IMR-90 (cell line): Measurements from ENCODE around the gene TTC31. TPM values are rescaled to one million over a fixed set of nuclear protein-coding genes. Genes with fewer than 3 reads are reported as not detected.

Experiments used
- ATAC-seq: fragments of 200-7000 bp; cut with Tn5 transposase; 2 replicates; pipeline ENCODE4 v1.9.1; 2020; ENCODE audit warnings: low read depth, mild to moderate bottlenecking, moderate library complexity
- BruUV-seq: library from RNA; stranded (reverse); fragments of 400-500 nt; replicated peaks from 2 replicates; lab custom pipeline; 2021; lab: Mats Ljungman, UMichigan
- CTCF ChIA-PET: fragments of 300-600 bp; formaldehyde crosslinking; extraction: SDS; loops from one replicate; lab custom pipeline; 2021; ENCODE audit warnings: antibody characterized with exemption; lab: Yijun Ruan, JAX
- POLR2A ChIA-PET: fragments of 300-600 bp; sonication (Branson Sonifier 250); formaldehyde crosslinking; loops from one replicate; lab custom pipeline; 2022; ENCODE audit warnings: antibody characterized with exemption; ENCODE audit not compliant: unreplicated experiment; lab: Charles Lee
- DNase-seq: peaks from one replicate; pipeline ENCODE4 v3.0.0; 2013
- H2AFZ ChIP-seq: replicated peaks from 2 replicates; pipeline ENCODE3; 2013; ENCODE audit warnings: low read length, mild to moderate bottlenecking; ENCODE audit not compliant: poor library complexity
- H2AK5ac ChIP-seq: 2 replicates; pipeline ENCODE4 v1.6.1; 2013; ENCODE audit warnings: low read depth, low read length, inconsistent platforms
- H2AK9ac ChIP-seq: replicated peaks from 2 replicates; pipeline ENCODE3; 2013; ENCODE audit warnings: mild to moderate bottlenecking, low read depth, low read length, moderate library complexity; ENCODE audit not compliant: poor library complexity
- H2BK120ac ChIP-seq: 2 replicates; pipeline ENCODE4 v1.6.1; 2013; ENCODE audit warnings: low read depth, low read length, inconsistent platforms
- H2BK15ac ChIP-seq: 3 replicates; pipeline ENCODE4 v1.6.1; 2013; ENCODE audit warnings: low read depth, low read length, inconsistent platforms
- H2BK20ac ChIP-seq: 2 replicates; pipeline ENCODE4 v1.6.1; 2013; ENCODE audit warnings: low read depth, mild to moderate bottlenecking, inconsistent platforms, low read length, moderate library complexity
- H2BK5ac ChIP-seq: 2 replicates; pipeline ENCODE4 v1.6.1; 2013; ENCODE audit warnings: mild to moderate bottlenecking, low read depth, low read length, inconsistent platforms; ENCODE audit not compliant: poor library complexity, severe bottlenecking
- H3K14ac ChIP-seq: replicated peaks from 2 replicates; pipeline ENCODE4 v1.6.1; 2013; ENCODE audit warnings: low read depth, low read length, inconsistent platforms
- H3K18ac ChIP-seq: 2 replicates; pipeline ENCODE4 v1.6.1; 2013; ENCODE audit warnings: low read depth, low read length, control low read depth
- H3K23ac ChIP-seq: 2 replicates; pipeline ENCODE4 v1.6.1; 2013; ENCODE audit warnings: low read depth, low read length, inconsistent platforms
- H3K27ac ChIP-seq: 2 replicates; pipeline ENCODE4 v1.5.1; 2013; ENCODE audit warnings: mild to moderate bottlenecking, control low read depth, low read length; ENCODE audit not compliant: insufficient read depth
- H3K27me3 ChIP-seq: 2 replicates; pipeline ENCODE4 v1.6.1; 2013; ENCODE audit warnings: low read length; ENCODE audit not compliant: control insufficient read depth, insufficient read depth
- H3K36me3 ChIP-seq: 2 replicates; pipeline ENCODE4 v1.6.1; 2013; ENCODE audit warnings: low read length, mixed read lengths; ENCODE audit not compliant: control insufficient read depth, insufficient read depth
- H3K4ac ChIP-seq: 2 replicates; pipeline ENCODE4 v1.6.1; 2013; ENCODE audit warnings: low read depth, low read length, inconsistent platforms
- H3K4me1 ChIP-seq: 2 replicates; pipeline ENCODE4 v1.6.1; 2013; ENCODE audit warnings: low read length, mixed read lengths; ENCODE audit not compliant: control insufficient read depth, insufficient read depth
- H3K4me2 ChIP-seq: 2 replicates; pipeline ENCODE4 v1.6.1; 2013; ENCODE audit warnings: low read depth, mild to moderate bottlenecking, control low read depth, low read length, moderate library complexity
- H3K4me3 ChIP-seq: 2 replicates; pipeline ENCODE4 v1.5.1; 2013; ENCODE audit warnings: low read depth, mild to moderate bottlenecking, control low read depth, low read length, moderate library complexity; ENCODE audit not compliant: insufficient read depth
- H3K56ac ChIP-seq: 2 replicates; pipeline ENCODE4 v1.6.1; 2013; ENCODE audit warnings: low read length, inconsistent platforms; ENCODE audit not compliant: insufficient read depth; ENCODE audit errors: extremely low read depth
- H3K79me1 ChIP-seq, 2 experiments: 2 replicates each; pipeline ENCODE4 v1.6.1; 2013; ENCODE audit warnings: low read length in 2 of 2, inconsistent platforms in 1 of 2, low read depth in 1 of 2
- H3K9ac ChIP-seq: 2 replicates; pipeline ENCODE4 v1.6.1; 2013; ENCODE audit warnings: low read depth, low read length, control low read depth
- H3K9me1 ChIP-seq: 2 replicates; pipeline ENCODE4 v1.6.1; 2013; ENCODE audit warnings: low read length, inconsistent platforms; ENCODE audit not compliant: insufficient read depth
- H3K9me3 ChIP-seq: 2 replicates; pipeline ENCODE4 v1.6.1; 2013; ENCODE audit warnings: low read length; ENCODE audit not compliant: control insufficient read depth, insufficient read depth
- H4K20me1 ChIP-seq: 2 replicates; pipeline ENCODE4 v1.6.1; 2013; ENCODE audit warnings: low read length, inconsistent platforms; ENCODE audit not compliant: insufficient read depth
- H4K5ac ChIP-seq: 2 replicates; pipeline ENCODE4 v1.6.1; 2013; ENCODE audit warnings: mild to moderate bottlenecking, low read depth, low read length, control low read depth
- H4K8ac ChIP-seq, 2 experiments: 2 replicates each; pipeline ENCODE4 v1.6.1; 2013; ENCODE audit warnings: low read depth in 2 of 2, low read length in 2 of 2, control low read depth in 1 of 2, inconsistent platforms in 1 of 2
- H4K91ac ChIP-seq: 2 replicates; pipeline ENCODE4 v1.6.1; 2013; ENCODE audit warnings: low read depth, low read length, inconsistent platforms; ENCODE audit not compliant: insufficient read depth
- BHLHE40 ChIP-seq: fragments of 150-350 bp; IDR thresholded peaks from 2 replicates; pipeline ENCODE4 v1.6.1; 2016; ENCODE audit warnings: mild to moderate bottlenecking, low read depth, low read length
- CEBPB ChIP-seq: IDR thresholded peaks from 2 replicates; pipeline ENCODE4 v1.6.1; 2012; ENCODE audit warnings: low read depth, low read length, improper control_type of control experiment
- CHD1 ChIP-seq: IDR thresholded peaks from 2 replicates; pipeline ENCODE4 v1.6.1; 2012; ENCODE audit warnings: low read depth, low read length, improper control_type of control experiment
- FOS ChIP-seq: fragments of 150-350 bp; IDR thresholded peaks from 2 replicates; pipeline ENCODE4 v1.6.1; 2016; ENCODE audit warnings: low read depth, low read length
- MAFK ChIP-seq: IDR thresholded peaks from 2 replicates; pipeline ENCODE4 v1.6.1; 2012; ENCODE audit warnings: low read depth, low read length, improper control_type of control experiment
- MAZ ChIP-seq: IDR thresholded peaks from 2 replicates; pipeline ENCODE4 v1.6.1; 2012; ENCODE audit warnings: low read depth, mild to moderate bottlenecking, low read length, improper control_type of control experiment, moderate library complexity, borderline replicate concordance
- MXI1 ChIP-seq: IDR thresholded peaks from 2 replicates; pipeline ENCODE4 v1.6.1; 2012; ENCODE audit warnings: low read depth, mild to moderate bottlenecking, low read length, moderate library complexity, borderline replicate concordance
- NFE2L2 ChIP-seq: fragments of 150-350 bp; IDR thresholded peaks from 2 replicates; pipeline ENCODE4 v1.6.1; 2016; ENCODE audit warnings: low read depth, mild to moderate bottlenecking, low read length
- POLR2A ChIP-seq: IDR thresholded peaks from 2 replicates; pipeline ENCODE4 v1.6.1; 2012; ENCODE audit warnings: mild to moderate bottlenecking, low read depth, low read length
- RAD21 ChIP-seq: IDR thresholded peaks from 2 replicates; pipeline ENCODE4 v1.6.1; 2012; ENCODE audit warnings: low read length, improper control_type of control experiment
- RCOR1 ChIP-seq: IDR thresholded peaks from 2 replicates; pipeline ENCODE4 v1.6.1; 2012; ENCODE audit warnings: mild to moderate bottlenecking, low read length, improper control_type of control experiment; ENCODE audit not compliant: insufficient replicate concordance
- RFX5 ChIP-seq: IDR thresholded peaks from 2 replicates; pipeline ENCODE4 v1.8.0; 2012; ENCODE audit warnings: low read depth, mild to moderate bottlenecking, low read length, moderate library complexity
- SMC3 ChIP-seq: fragments of 150-350 bp; IDR thresholded peaks from 2 replicates; pipeline ENCODE4 v1.6.1; 2016; ENCODE audit warnings: low read depth, mild to moderate bottlenecking, antibody characterized with exemption, low read length, moderate library complexity
- WGBS, 2 experiments: methylation state at CpG; one replicate each; pipeline versions ENCODE4 v1.1.5 to v1.1.7; 2013; ENCODE audit warnings: missing lambda C conversion rate in 2 of 2; ENCODE audit not compliant: insufficient read length in 1 of 2; ENCODE audit errors: extremely low coverage in 2 of 2; 5-methylcytosine and 5-hydroxymethylcytosine counted together
- dilution Hi-C: fragments of 300-500 bp; cut with HindIII; formaldehyde crosslinking; loops from one replicate; pipeline ENCODE4 v1.14.3; 2018; ENCODE audit warnings: low sequenced_read_pairs; ENCODE audit not compliant: unreplicated experiment
- in situ Hi-C: fragments of 300-500 bp; cut with MboI; formaldehyde crosslinking; loops from 3 replicates; pipeline ENCODE4 v1.14.3; 2019; ENCODE audit warnings: low sequenced_read_pairs, inconsistent platforms, mixed read lengths
- intact Hi-C: fragments of 100-400 bp; cut with micrococcal nuclease; formaldehyde crosslinking; loops from 2 replicates; pipeline ENCODE4 v1.10.0; 2022
- polyA plus RNA-seq, 3 experiments: library from polyadenylated mRNA; depleted of rRNA; stranded (reverse); fragments of >200 nt; gene quantifications; 2 replicates each; pipeline ENCODE4 v1.2.3, GENCODE V29; 2012; ENCODE audit warnings: low replicate concordance in 1 of 3
- total RNA-seq: library from RNA; depleted of rRNA; stranded (reverse); fragments of >200 nt; gene quantifications from 2 replicates; pipeline ENCODE4 v1.2.3, GENCODE V29; 2012
- TF ChIP-seq, protein P1 (sequence below): fragments of 150-350 bp; IDR thresholded peaks from 2 replicates; pipeline ENCODE4 v1.6.1; 2016; ENCODE audit warnings: low read depth, mild to moderate bottlenecking, low read length, moderate library complexity, borderline replicate concordance
- TF ChIP-seq, protein P2 (sequence below): fragments of 150-350 bp; IDR thresholded peaks from 2 replicates; pipeline ENCODE4 v1.6.1; 2017; ENCODE audit warnings: mild to moderate bottlenecking, antibody characterized with exemption, low read length, low read depth

The TTC31 gene
- total and polyA plus RNA-seq, 2 of the 4 experiments (the other 2 are of a cell fraction): 6.3 to 18.8 TPM

DNA sequence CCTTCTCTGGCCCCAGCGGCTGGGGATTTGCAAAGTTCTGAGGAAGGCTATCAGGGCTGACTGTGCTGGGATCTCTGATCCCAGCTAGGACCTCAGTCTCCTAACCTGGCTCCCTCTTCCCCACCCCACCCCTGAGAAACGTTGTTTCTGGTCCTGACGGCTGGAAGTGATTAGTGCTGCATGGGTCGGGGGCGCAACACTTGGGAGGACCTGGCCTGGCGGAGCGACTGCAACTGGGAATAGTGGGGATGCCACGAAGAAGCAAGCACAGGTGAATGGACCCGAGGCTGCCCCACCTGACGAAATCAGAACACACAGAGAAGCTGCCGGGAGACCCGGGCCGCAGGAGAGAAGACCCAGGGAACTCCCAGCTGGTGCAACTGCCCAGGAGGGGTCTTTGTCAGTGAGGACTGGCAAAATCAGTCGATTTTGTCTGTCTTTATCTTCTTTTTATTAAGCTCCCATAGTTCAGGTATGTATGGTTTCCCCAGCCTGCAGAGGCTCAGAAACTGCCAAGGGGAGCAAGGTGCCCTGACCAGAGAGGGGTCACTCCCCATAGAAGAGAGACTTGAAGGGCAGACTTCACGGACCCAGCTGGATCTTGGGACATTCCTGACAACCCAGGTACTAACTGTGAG is 17.2 kb downstream of the TTC31 start:
- H3K23ac ChIP-seq: no peak overlapping the region
- no peak overlapping the region for H3K4ac ChIP-seq
- no peak for DNase-seq
- no peak overlapping the region for H2AK5ac ChIP-seq
- peaks cover 14% of the 10 kb centered on the region for H3K4me1 ChIP-seq
- H2BK5ac ChIP-seq: no peak overlapping the region
- WGBS, 2 experiments: 94% methylated on average over 3 of the region's 15 CpGs; no CpG with 5 or more reads in 1 of the 2 experiments
- H3K4me3 ChIP-seq: no peak overlapping the region
- peak overlapping the region; percentile 71 for H2AFZ ChIP-seq
- in situ Hi-C loops (loop anchor here (25.0 kb wide), 1 partner anchor 362 kb away; no protein-coding TSS in a partner anchor), intact Hi-C loops (no loop called here), dilution Hi-C loops (no loop called here)
- no peak overlapping the region for H4K8ac ChIP-seq
- no peak overlapping the region for H4K5ac ChIP-seq
- H2BK15ac ChIP-seq: no peak overlapping the region
- H3K27ac ChIP-seq: no peak overlapping the region
- H3K9me1 ChIP-seq: no peaks in the 10 kb centered on the region
- ChIA-PET POLR2A (no interaction called here), CTCF (no interaction called here)
- peaks cover 38% of the 10 kb centered on the region for H3K27me3 ChIP-seq
- H3K14ac ChIP-seq: no peak overlapping the region
- H3K9me3 ChIP-seq: no peaks in the 10 kb centered on the region
- no peak overlapping the region for H3K9ac ChIP-seq
- no peaks in the 10 kb centered on the region for H4K20me1 ChIP-seq
- peaks cover 0 to 20% of the 10 kb centered on the region in 2 experiments; a peak in 3 of 4 replicates for H3K79me1 ChIP-seq
- no peak overlapping the region for H4K91ac ChIP-seq
- no peak overlapping the region for H3K18ac ChIP-seq
- no peak overlapping the region for H2AK9ac ChIP-seq
- H2BK20ac ChIP-seq: no peak overlapping the region
- no peak overlapping the region for H2BK120ac ChIP-seq
- TF ChIP-seq RCOR1 (no peak), FOS (no peak), MAZ (no peak), MAFK (no peak), MXI1 (no peak), BHLHE40 (no peak), RFX5 (no peak), CEBPB (no peak), POLR2A (no peak), RAD21 (no peak), NFE2L2 (no peak), SMC3 (no peak), CHD1 (no peak)
- TF ChIP-seq, protein P1, sequence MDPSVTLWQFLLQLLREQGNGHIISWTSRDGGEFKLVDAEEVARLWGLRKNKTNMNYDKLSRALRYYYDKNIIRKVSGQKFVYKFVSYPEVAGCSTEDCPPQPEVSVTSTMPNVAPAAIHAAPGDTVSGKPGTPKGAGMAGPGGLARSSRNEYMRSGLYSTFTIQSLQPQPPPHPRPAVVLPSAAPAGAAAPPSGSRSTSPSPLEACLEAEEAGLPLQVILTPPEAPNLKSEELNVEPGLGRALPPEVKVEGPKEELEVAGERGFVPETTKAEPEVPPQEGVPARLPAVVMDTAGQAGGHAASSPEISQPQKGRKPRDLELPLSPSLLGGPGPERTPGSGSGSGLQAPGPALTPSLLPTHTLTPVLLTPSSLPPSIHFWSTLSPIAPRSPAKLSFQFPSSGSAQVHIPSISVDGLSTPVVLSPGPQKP: no peak
- TF ChIP-seq, protein P2, sequence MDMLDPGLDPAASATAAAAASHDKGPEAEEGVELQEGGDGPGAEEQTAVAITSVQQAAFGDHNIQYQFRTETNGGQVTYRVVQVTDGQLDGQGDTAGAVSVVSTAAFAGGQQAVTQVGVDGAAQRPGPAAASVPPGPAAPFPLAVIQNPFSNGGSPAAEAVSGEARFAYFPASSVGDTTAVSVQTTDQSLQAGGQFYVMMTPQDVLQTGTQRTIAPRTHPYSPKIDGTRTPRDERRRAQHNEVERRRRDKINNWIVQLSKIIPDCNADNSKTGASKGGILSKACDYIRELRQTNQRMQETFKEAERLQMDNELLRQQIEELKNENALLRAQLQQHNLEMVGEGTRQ: no peak
- ATAC-seq: no peak
- no TSS peak for BruUV-seq
- H3K56ac ChIP-seq: no peak overlapping the region
- no peak overlapping the region; the same call in 1 of the 2 replicates for H3K4me2 ChIP-seq
- H3K36me3 ChIP-seq: peaks cover 5% of the 10 kb centered on the region; the same call in 1 of the 2 replicates
